ENCODE measurements around the gene TOX2. TPM values are rescaled to one million over a fixed set of nuclear protein-coding genes. Genes with fewer than 3 reads are reported as not detected.

The TOX2 gene
- polyA plus RNA-seq, 6 donors from 2014 or later: 0.17 to 0.26 (median 0.26) TPM; not detected in 3

GRCh38 chr20:44009679-44009992, 95.0 kb downstream of the TOX2 start:
- H3K4me3 Mint-ChIP-seq: no peak overlapping the region
- peak overlapping the region in 2 of 6 donors; percentile 28 to 45 for H3K27ac Mint-ChIP-seq
- no peaks in the 10 kb centered on the region for H3K36me3 Mint-ChIP-seq
- no peak for ATAC-seq (ENCODE audit: low read depth in 2 of 2)
- no peak for DNase-seq
- H3K4me1 Mint-ChIP-seq: no peaks in the 10 kb centered on the region
- H3K27me3 Mint-ChIP-seq: peaks cover 5 to 7% (median 7%) of the 10 kb centered on the region in 3 donors
- H3K9me3 Mint-ChIP-seq: no peaks in the 10 kb centered on the region

- ATAC-seq (ENCODE audit: low read depth in 2 of 2) (no peak), DNase-seq (no peak)
- Mint-ChIP-seq H3K36me3 (no peaks in the 10 kb centered on the region), H3K4me1 (no peaks in the 10 kb centered on the region), H3K27me3 (peaks cover 2 to 7% (median 4%) of the 10 kb centered on the region in 3 donors), H3K4me3 (no peak overlapping the region), H3K27ac (no peak overlapping the region), H3K9me3 (no peaks in the 10 kb centered on the region)
Measured at GRCh38 chr20:44010162-44010704, 95.6 kb downstream of the TOX2 start.

- Mint-ChIP-seq H3K36me3 (no peaks in the 10 kb centered on the region), H3K4me3 (no peak overlapping the region), H3K27ac (peak overlapping the region in 2 of 6 donors; percentile 4 to 56), H3K9me3 (no peaks in the 10 kb centered on the region), H3K4me1 (no peaks in the 10 kb centered on the region), H3K27me3 (peaks cover 2 to 6% (median 2%) of the 10 kb centered on the region in 3 donors)
- no peak for ATAC-seq (ENCODE audit: low read depth in 2 of 2)
- no peak for DNase-seq
Measured at GRCh38 chr20:44011251-44011940, 96.7 kb downstream of the TOX2 start.

GRCh38 chr20:44012466-44013226, 98.0 kb downstream of the TOX2 start:
- Mint-ChIP-seq H3K27ac (no peak overlapping the region), H3K4me3 (no peak overlapping the region), H3K27me3 (peaks cover 6 to 9% (median 8%) of the 10 kb centered on the region in 3 donors), H3K4me1 (no peaks in the 10 kb centered on the region), H3K36me3 (no peaks in the 10 kb centered on the region), H3K9me3 (no peaks in the 10 kb centered on the region)
- no peak for DNase-seq
- no peak for ATAC-seq (ENCODE audit: low read depth in 2 of 2)

- Mint-ChIP-seq H3K36me3 (no peaks in the 10 kb centered on the region), H3K4me3 (no peak overlapping the region), H3K27ac (no peak overlapping the region), H3K9me3 (no peaks in the 10 kb centered on the region), H3K27me3 (peaks cover 6 to 28% (median 22%) of the 10 kb centered on the region in 3 donors), H3K4me1 (peaks cover 0 to 10% (median 7%) of the 10 kb centered on the region in 3 donors)
- DNase-seq (no peak), ATAC-seq (ENCODE audit: low read depth in 2 of 2) (no peak)
Measured at GRCh38 chr20:44014807-44015732, 100.4 kb downstream of the TOX2 start.

GRCh38 chr20:44015733-44016103, 101.1 kb downstream of the TOX2 start:
- H3K27me3 Mint-ChIP-seq: peaks cover 6 to 28% (median 22%) of the 10 kb centered on the region in 3 donors
- no peak overlapping the region for H3K27ac Mint-ChIP-seq
- ATAC-seq (ENCODE audit: low read depth in 2 of 2) (no peak), DNase-seq (no peak)
- no peaks in the 10 kb centered on the region for H3K36me3 Mint-ChIP-seq
- no peaks in the 10 kb centered on the region for H3K9me3 Mint-ChIP-seq
- H3K4me3 Mint-ChIP-seq: no peak overlapping the region
- peaks cover 0 to 10% (median 7%) of the 10 kb centered on the region in 3 donors for H3K4me1 Mint-ChIP-seq

- Mint-ChIP-seq H3K27ac (no peak overlapping the region), H3K4me1 (peaks cover 0 to 10% (median 7%) of the 10 kb centered on the region in 3 donors), H3K4me3 (no peak overlapping the region), H3K9me3 (no peaks in the 10 kb centered on the region), H3K36me3 (no peaks in the 10 kb centered on the region), H3K27me3 (peaks cover 6 to 28% (median 22%) of the 10 kb centered on the region in 3 donors)
- no peak for DNase-seq
- no peak for ATAC-seq (ENCODE audit: low read depth in 2 of 2)
Measured at GRCh38 chr20:44016525-44016924, 101.9 kb downstream of the TOX2 start.

- peaks cover 0 to 10% (median 7%) of the 10 kb centered on the region in 3 donors for H3K4me1 Mint-ChIP-seq
- H3K27me3 Mint-ChIP-seq: peaks cover 6 to 28% (median 22%) of the 10 kb centered on the region in 3 donors
- no peaks in the 10 kb centered on the region for H3K36me3 Mint-ChIP-seq
- no peak for DNase-seq
- ATAC-seq (ENCODE audit: low read depth in 2 of 2): no peak
- H3K9me3 Mint-ChIP-seq: no peaks in the 10 kb centered on the region
- H3K4me3 Mint-ChIP-seq: no peak overlapping the region
- no peak overlapping the region for H3K27ac Mint-ChIP-seq
Measured at GRCh38 chr20:44017211-44017610, 102.6 kb downstream of the TOX2 start.

- ATAC-seq (ENCODE audit: low read depth in 2 of 2): no peak
- Mint-ChIP-seq H3K27me3 (peaks cover 6 to 35% (median 28%) of the 10 kb centered on the region in 3 donors), H3K9me3 (no peaks in the 10 kb centered on the region), H3K36me3 (no peaks in the 10 kb centered on the region), H3K4me1 (peaks cover 0 to 10% (median 7%) of the 10 kb centered on the region in 3 donors), H3K27ac (peak overlapping the region in 2 of 6 donors; percentile 42 to 58), H3K4me3 (no peak overlapping the region)
- DNase-seq: no peak
Measured at GRCh38 chr20:44017905-44018258, 103.2 kb downstream of the TOX2 start.

GRCh38 chr20:44018259-44018941, 103.7 kb downstream of the TOX2 start:
- no peak overlapping the region for H3K4me3 Mint-ChIP-seq
- no peak for DNase-seq

GRCh38 chr20:44018942-44019637, 104.4 kb downstream of the TOX2 start:
- Mint-ChIP-seq H3K27ac (peak overlapping the region in 2 of 6 donors; percentile 17 to 42), H3K27me3 (peaks cover 6 to 45% (median 37%) of the 10 kb centered on the region in 3 donors), H3K4me3 (no peak overlapping the region), H3K4me1 (peaks cover 0 to 10% (median 7%) of the 10 kb centered on the region in 3 donors), H3K36me3 (no peaks in the 10 kb centered on the region), H3K9me3 (no peaks in the 10 kb centered on the region)
- ATAC-seq (ENCODE audit: low read depth in 2 of 2) (no peak), DNase-seq (no peak)

More at GRCh38 chr20:44018259-44018941, 103.7 kb downstream of the TOX2 start:
- H3K36me3 Mint-ChIP-seq: no peaks in the 10 kb centered on the region
- no peak for ATAC-seq (ENCODE audit: low read depth in 2 of 2)
- peaks cover 0 to 10% (median 7%) of the 10 kb centered on the region in 3 donors for H3K4me1 Mint-ChIP-seq
- peaks cover 6 to 40% (median 31%) of the 10 kb centered on the region in 3 donors for H3K27me3 Mint-ChIP-seq
- no peak overlapping the region for H3K27ac Mint-ChIP-seq
- no peaks in the 10 kb centered on the region for H3K9me3 Mint-ChIP-seq

- ATAC-seq (ENCODE audit: low read depth in 2 of 2): no peak
- Mint-ChIP-seq H3K27me3 (peaks cover 6 to 45% (median 40%) of the 10 kb centered on the region in 3 donors), H3K4me3 (no peak overlapping the region), H3K36me3 (no peaks in the 10 kb centered on the region), H3K4me1 (peaks cover 0 to 10% (median 7%) of the 10 kb centered on the region in 3 donors), H3K9me3 (no peaks in the 10 kb centered on the region), H3K27ac (peak overlapping the region in 2 of 6 donors; percentile 17 to 42)
- DNase-seq: no peak
Measured at GRCh38 chr20:44019638-44020335, 105.1 kb downstream of the TOX2 start.

Data from naive B cell (primary cell).